ENCODE measurements around the gene DPF3. TPM values are rescaled to one million over a fixed set of nuclear protein-coding genes. Genes with fewer than 3 reads are reported as not detected.

DPF3 gene
- total RNA-seq, 1 experiment from 2014 or later = not detected

DNA sequence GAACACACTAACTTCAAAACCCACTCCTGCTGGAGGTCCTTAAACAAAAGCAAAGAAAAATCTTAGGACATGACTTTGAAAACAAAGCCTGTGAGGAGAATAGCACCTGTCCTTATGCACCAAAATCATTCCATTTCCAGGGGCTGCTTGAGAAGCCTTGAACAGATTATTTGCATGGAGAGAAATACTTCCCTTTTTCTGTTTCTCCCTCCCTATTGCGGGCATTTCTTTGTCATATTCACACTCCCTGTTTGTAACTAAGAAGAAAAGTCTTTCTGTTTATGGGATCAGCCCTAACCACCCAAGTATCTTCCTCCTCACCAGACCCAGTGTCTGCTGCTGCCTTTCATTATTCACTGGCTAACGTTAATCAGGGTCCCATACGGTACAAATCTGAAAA, 218.8 kb downstream of the DPF3 start:
- no peak for ATAC-seq
- no peak for DNase-seq (ENCODE audit: low read depth, low spot score)
- Histone ChIP-seq H3K27me3 (ENCODE audit: control insufficient read depth, insufficient read depth, low read length) (no peaks in the 10 kb centered on the region; the same call in 1 of the 2 replicates), H3K4me1 (ENCODE audit: control insufficient read depth, insufficient read depth, low read length) (no peaks in the 10 kb centered on the region), H3K27ac (ENCODE audit: low read length) (no peak overlapping the region), H3K36me3 (ENCODE audit: control insufficient read depth, insufficient read depth, low read length) (no peaks in the 10 kb centered on the region), H3K9me3 (ENCODE audit: control insufficient read depth, insufficient read depth, low read depth, low read length) (no peaks in the 10 kb centered on the region), H3K4me3 (ENCODE audit: low read depth in 2 of 2, low read length in 2 of 2) (no peak overlapping the region)
- intact Hi-C loops (cut with micrococcal nuclease; ENCODE audit: unreplicated experiment) (no loop called here), in situ Hi-C loops (cut with HindIII; ENCODE audit: low pct_unique_long_range_greater_than_20kb, low sequenced_read_pairs) (no loop called here)
- no peak for TF ChIP-seq REST (IDR thresholded peaks at IDR 0.05; ENCODE audit: insufficient read depth in 1 of 2, low read depth in 2 of 2, low read length in 1 of 2)
- TF ChIP-seq TCF7L2 (IDR thresholded peaks at IDR 0.05; ENCODE audit: low read depth, low read length) = no peak
- TF ChIP-seq CTCF (IDR thresholded peaks at IDR 0.05) = no peak
- TF ChIP-seq SIN3A (IDR thresholded peaks at IDR 0.05; ENCODE audit: borderline replicate concordance, insufficient read depth, low read depth, low read length) = no peak
- no peak for TF ChIP-seq POLR2AphosphoS5 (IDR thresholded peaks at IDR 0.05; ENCODE audit: low read depth, low read length)
- no TSS peak for BruUV-seq (replicated peaks)
- POLR2A ChIA-PET = no interaction called here
- CTCF ChIA-PET = no interaction called here

DNA sequence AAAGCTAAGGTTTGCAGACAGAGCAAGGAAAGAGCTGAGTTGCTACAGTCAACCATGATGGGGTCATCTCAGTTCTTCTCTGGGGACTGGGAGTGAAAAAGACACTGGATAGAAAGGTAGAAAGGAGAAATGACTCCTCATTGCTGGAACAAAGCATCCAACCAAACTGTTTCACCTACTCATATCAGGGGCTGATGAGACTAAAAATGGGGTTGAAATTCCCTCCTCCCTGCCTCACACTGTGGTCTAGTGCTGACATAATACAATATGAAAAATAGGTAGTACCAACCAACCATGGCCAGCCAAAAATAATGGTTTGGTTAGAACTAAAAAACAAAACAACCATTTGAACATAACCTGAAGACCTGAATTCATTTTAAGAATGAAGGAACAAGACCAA, 220.7 kb downstream of the DPF3 start:
- TF ChIP-seq REST (IDR thresholded peaks at IDR 0.05; ENCODE audit: insufficient read depth in 1 of 2, low read depth in 2 of 2, low read length in 1 of 2) (no peak), SIN3A (IDR thresholded peaks at IDR 0.05; ENCODE audit: borderline replicate concordance, insufficient read depth, low read depth, low read length) (no peak), CTCF (IDR thresholded peaks at IDR 0.05) (no peak), POLR2AphosphoS5 (IDR thresholded peaks at IDR 0.05; ENCODE audit: low read depth, low read length) (no peak), TCF7L2 (IDR thresholded peaks at IDR 0.05; ENCODE audit: low read depth, low read length) (no peak)
- ATAC-seq (no peak), DNase-seq (ENCODE audit: low read depth, low spot score) (no peak)
- H3K4me1 ChIP-seq (ENCODE audit: control insufficient read depth, insufficient read depth, low read length) = no peaks in the 10 kb centered on the region
- in situ Hi-C loops (cut with HindIII; ENCODE audit: low pct_unique_long_range_greater_than_20kb, low sequenced_read_pairs) = no loop called here
- no TSS peak for BruUV-seq (replicated peaks)
- H3K36me3 ChIP-seq (ENCODE audit: control insufficient read depth, insufficient read depth, low read length) = no peaks in the 10 kb centered on the region
- no peak overlapping the region for H3K27ac ChIP-seq (ENCODE audit: low read length)
- H3K27me3 ChIP-seq (ENCODE audit: control insufficient read depth, insufficient read depth, low read length) = no peaks in the 10 kb centered on the region; the same call in 1 of the 2 replicates
- ChIA-PET POLR2A (no interaction called here), CTCF (no interaction called here)
- intact Hi-C loops (cut with micrococcal nuclease; ENCODE audit: unreplicated experiment) = no loop called here
- H3K9me3 ChIP-seq (ENCODE audit: control insufficient read depth, insufficient read depth, low read depth, low read length) = no peaks in the 10 kb centered on the region
- H3K4me3 ChIP-seq (ENCODE audit: low read depth in 2 of 2, low read length in 2 of 2) = no peak overlapping the region
